Measurements from ENCODE around the gene APCDD1L. TPM values are rescaled to one million over a fixed set of nuclear protein-coding genes. Genes with fewer than 3 reads are reported as not detected.

Gene APCDD1L
- total and polyA plus RNA-seq, 9 donors, result 0.08 to 0.62 TPM; not detected in 7

GRCh38 chr20:58434326-58434725 lies 80.9 kb downstream of the APCDD1L start:
- no peaks in the 10 kb centered on the region for H3K27me3 ChIP-seq
- intact Hi-C loops (cut with DNase I), result no loop called here
- 93 to 95% (median 93%) methylated on average over 5 of the region's 5 CpGs for WGBS, 3 donors

GRCh38 chr20:58433759-58434158 lies 81.4 kb downstream of the APCDD1L start:
- no peaks in the 10 kb centered on the region for H3K27me3 ChIP-seq
- peak overlapping the region in 1 of 2 donors; percentile 48 for H3K27ac ChIP-seq
- intact Hi-C loops (cut with DNase I), result no loop called here
- no peaks in the 10 kb centered on the region for H3K9me3 ChIP-seq
- peak in 2 of 5 donors; percentile 22 to 30 for DNase-seq
- WGBS, 3 donors, result 4 to 23% (median 13%) methylated on average over 1 of the region's 1 CpG
- H3K4me1 ChIP-seq (ENCODE audit: insufficient read depth), result peaks cover 16% of the 10 kb centered on the region
- no peak for TF ChIP-seq CTCF (IDR thresholded peaks at IDR 0.05)
- no peak for TF ChIP-seq POLR2A (IDR thresholded peaks at IDR 0.05)
- TF ChIP-seq EP300 (IDR thresholded peaks at IDR 0.05), result no peak
- no peaks in the 10 kb centered on the region for H3K36me3 ChIP-seq
- H3K4me3 ChIP-seq, result no peak overlapping the region

More at GRCh38 chr20:58434326-58434725, 80.9 kb downstream of the APCDD1L start:
- DNase-seq, result no peak
- H3K9me3 ChIP-seq, result no peaks in the 10 kb centered on the region
- TF ChIP-seq CTCF (IDR thresholded peaks at IDR 0.05) (no peak), POLR2A (IDR thresholded peaks at IDR 0.05) (no peak), EP300 (IDR thresholded peaks at IDR 0.05) (no peak)
- peak overlapping the region in 1 of 2 donors; percentile 48 for H3K27ac ChIP-seq
- H3K4me3 ChIP-seq, result no peak overlapping the region
- peaks cover 16% of the 10 kb centered on the region for H3K4me1 ChIP-seq (ENCODE audit: insufficient read depth)
- no peaks in the 10 kb centered on the region for H3K36me3 ChIP-seq

GRCh38 chr20:58433029-58433647 lies 82.1 kb downstream of the APCDD1L start:
- H3K27ac ChIP-seq, result peak overlapping the region in 1 of 2 donors; percentile 48
- 92 to 100% (median 98%) methylated on average over 2 of the region's 2 CpGs for WGBS, 3 donors

GRCh38 chr20:58432186-58432954 lies 82.8 kb downstream of the APCDD1L start:
- Histone ChIP-seq H3K4me3 (no peak overlapping the region), H3K27me3 (no peaks in the 10 kb centered on the region), H3K27ac (peak overlapping the region in 1 of 2 donors; percentile 48), H3K9me3 (no peaks in the 10 kb centered on the region), H3K36me3 (no peaks in the 10 kb centered on the region), H3K4me1 (ENCODE audit: insufficient read depth) (peaks cover 16% of the 10 kb centered on the region)
- intact Hi-C loops (cut with DNase I), result no loop called here
- WGBS, 3 donors, result 30 to 46% (median 40%) methylated on average over 3 of the region's 3 CpGs
- TF ChIP-seq POLR2A (IDR thresholded peaks at IDR 0.05) (no peak), EP300 (IDR thresholded peaks at IDR 0.05) (no peak), CTCF (IDR thresholded peaks at IDR 0.05) (no peak)
- peak in 2 of 5 donors; percentile 29 to 35 for DNase-seq

More at GRCh38 chr20:58433029-58433647, 82.1 kb downstream of the APCDD1L start:
- no peak for DNase-seq
- no peak overlapping the region for H3K4me3 ChIP-seq
- H3K4me1 ChIP-seq (ENCODE audit: insufficient read depth), result peaks cover 16% of the 10 kb centered on the region
- no peaks in the 10 kb centered on the region for H3K9me3 ChIP-seq
- no peaks in the 10 kb centered on the region for H3K36me3 ChIP-seq
- intact Hi-C loops (cut with DNase I), result no loop called here
- no peaks in the 10 kb centered on the region for H3K27me3 ChIP-seq
- TF ChIP-seq CTCF (IDR thresholded peaks at IDR 0.05) (no peak), EP300 (IDR thresholded peaks at IDR 0.05) (no peak), POLR2A (IDR thresholded peaks at IDR 0.05) (no peak)
